Natural killer cell (primary cell): ENCODE results near the gene UFSP2. TPM values are rescaled to one million over a fixed set of nuclear protein-coding genes. Genes with fewer than 3 reads are reported as not detected.

Experiments used
- ATAC-seq, 3 donors: fragments of 150-1000 bp in 2 of 3; fragments of 200-7000 bp in 1 of 3; cut with Tn5 transposase; 1 replicate in 1 of 3; 2 replicates in 2 of 3; pipeline ENCODE4 v1.10.0; 2021; ENCODE audit warnings: mild to moderate bottlenecking in 2 of 3, moderate library complexity in 2 of 3
- DNase-seq, 2 donors: peaks; one replicate each; pipeline versions ENCODE4 v3.0.0 to v3.0.0-alpha.2; 2013 to 2021; ENCODE audit warnings: mixed read lengths in 1 of 2
- H3K27ac ChIP-seq: one replicate; pipeline ENCODE4 v1.5.1; 2013; ENCODE audit warnings: mild to moderate bottlenecking, low read length
- H3K27me3 ChIP-seq: one replicate; pipeline ENCODE4 v1.6.1; 2013; ENCODE audit warnings: low read length; ENCODE audit not compliant: control insufficient read depth, insufficient read depth
- H3K36me3 ChIP-seq: one replicate; pipeline ENCODE4 v1.6.1; 2013; ENCODE audit warnings: low read length; ENCODE audit not compliant: control insufficient read depth, insufficient read depth
- H3K4me1 ChIP-seq: one replicate; pipeline ENCODE4 v1.6.1; 2013; ENCODE audit warnings: low read length; ENCODE audit not compliant: control insufficient read depth, insufficient read depth
- H3K4me3 ChIP-seq: one replicate; pipeline ENCODE4 v1.5.1; 2013; ENCODE audit warnings: low read length
- H3K9me3 ChIP-seq: one replicate; pipeline ENCODE4 v1.6.1; 2013; ENCODE audit warnings: low read length; ENCODE audit not compliant: control insufficient read depth, insufficient read depth
- H3K27ac Mint-ChIP-seq, 2 donors: one replicate each; pipeline ENCODE4 v1.8.0; 2022; ENCODE audit warnings: mild to moderate bottlenecking in 2 of 2, mixed read lengths in 2 of 2, moderate library complexity in 1 of 2
- H3K27me3 Mint-ChIP-seq, 2 donors: one replicate each; pipeline ENCODE4 v1.8.0; 2022; ENCODE audit warnings: low read depth in 2 of 2, mixed read lengths in 2 of 2
- H3K36me3 Mint-ChIP-seq: one replicate; pipeline ENCODE4 v1.8.0; 2022; ENCODE audit warnings: mixed read lengths
- H3K4me1 Mint-ChIP-seq, 2 donors: one replicate each; pipeline ENCODE4 v1.8.0; 2022; ENCODE audit warnings: mixed read lengths in 2 of 2
- H3K4me3 Mint-ChIP-seq: one replicate; pipeline ENCODE4 v1.8.0; 2022; ENCODE audit warnings: mild to moderate bottlenecking, moderate library complexity, mixed read lengths
- H3K9me3 Mint-ChIP-seq, 2 donors: one replicate each; pipeline ENCODE4 v1.8.0; 2022; ENCODE audit warnings: mixed read lengths in 2 of 2
- CTCF ChIP-seq: fragments of 200-600 bp; IDR thresholded peaks from one replicate; pipeline ENCODE4 v1.8.0; 2022; ENCODE audit warnings: antibody characterized with exemption
- WGBS: methylation state at CpG from one replicate; pipeline ENCODE4 v1.1.7; 2013; ENCODE audit warnings: missing lambda C conversion rate; ENCODE audit not compliant: insufficient coverage; 5-methylcytosine and 5-hydroxymethylcytosine counted together
- intact Hi-C: fragments of 100-400 bp; cut with micrococcal nuclease; formaldehyde crosslinking; loops from one replicate; pipeline ENCODE4 v1.14.2; 2022
- total RNA-seq, 4 donors: library from RNA; stranded (reverse); fragments of 120-200 nt in 1 of 4; gene quantifications; one replicate each; pipeline versions ENCODE4 v1.2.3 to v1.2.4, GENCODE V29; 2013 to 2022

The UFSP2 gene
- total RNA-seq, 3 donors from 2014 or later (not counting 1 experiment from before 2014, with no cell fraction given) = 14.0 to 18.8 (median 16.7) TPM

GRCh38 chr4:185392156-185392555 lies 33.6 kb downstream of the UFSP2 start:
- intact Hi-C loops = no loop called here

GRCh38 chr4:185390941-185391340 lies 34.8 kb downstream of the UFSP2 start:
- H3K4me1 ChIP-seq = no peaks in the 10 kb centered on the region
- no peak overlapping the region for H3K4me3 Mint-ChIP-seq
- H3K27ac Mint-ChIP-seq = no peak overlapping the region
- no peaks in the 10 kb centered on the region for H3K36me3 ChIP-seq
- peaks cover 2 to 4% of the 10 kb centered on the region in 2 donors for H3K27me3 Mint-ChIP-seq
- H3K9me3 ChIP-seq = no peaks in the 10 kb centered on the region
- no peak for ATAC-seq
- WGBS = 92% methylated on average over 5 of the region's 6 CpGs
- no peak overlapping the region for H3K27ac ChIP-seq
- intact Hi-C loops = no loop called here
- H3K36me3 Mint-ChIP-seq = no peaks in the 10 kb centered on the region
- H3K27me3 ChIP-seq = no peaks in the 10 kb centered on the region
- no peak for TF ChIP-seq CTCF
- DNase-seq = no peak
- no peaks in the 10 kb centered on the region for H3K9me3 Mint-ChIP-seq
- H3K4me1 Mint-ChIP-seq = peaks cover 14 to 16% of the 10 kb centered on the region in 2 donors
- no peak overlapping the region for H3K4me3 ChIP-seq

More at GRCh38 chr4:185392156-185392555, 33.6 kb downstream of the UFSP2 start:
- Mint-ChIP-seq H3K27me3 (peaks cover 0 to 3% of the 10 kb centered on the region in 2 donors), H3K36me3 (no peaks in the 10 kb centered on the region), H3K27ac (no peak overlapping the region), H3K4me1 (peaks cover 24 to 25% of the 10 kb centered on the region in 2 donors), H3K9me3 (no peaks in the 10 kb centered on the region), H3K4me3 (no peak overlapping the region)
- H3K4me1 ChIP-seq = peaks cover 6% of the 10 kb centered on the region
- H3K27ac ChIP-seq = no peak overlapping the region
- ATAC-seq (no peak), DNase-seq (no peak)
- no CpG with 5 or more reads among the region's 1 CpG for WGBS
- H3K27me3 ChIP-seq = no peaks in the 10 kb centered on the region
- no peaks in the 10 kb centered on the region for H3K36me3 ChIP-seq
- H3K4me3 ChIP-seq = no peak overlapping the region
- no peaks in the 10 kb centered on the region for H3K9me3 ChIP-seq
- no peak for TF ChIP-seq CTCF

GRCh38 chr4:185387957-185388356 lies 37.8 kb downstream of the UFSP2 start:
- H3K4me1 Mint-ChIP-seq = peaks cover 10 to 11% of the 10 kb centered on the region in 2 donors
- H3K27ac ChIP-seq = no peak overlapping the region
- peaks cover 3% of the 10 kb centered on the region for H3K4me1 ChIP-seq
- no peak for TF ChIP-seq CTCF
- H3K36me3 Mint-ChIP-seq = no peaks in the 10 kb centered on the region
- H3K9me3 Mint-ChIP-seq = no peaks in the 10 kb centered on the region
- no peak overlapping the region for H3K4me3 ChIP-seq
- peaks cover 2% of the 10 kb centered on the region for H3K27me3 ChIP-seq
- no peak overlapping the region for H3K4me3 Mint-ChIP-seq
- H3K36me3 ChIP-seq = no peaks in the 10 kb centered on the region
- H3K9me3 ChIP-seq = no peaks in the 10 kb centered on the region
- DNase-seq (no peak), ATAC-seq (peak in 1 of 3 donors; percentile 40)
- no peak overlapping the region for H3K27ac Mint-ChIP-seq
- intact Hi-C loops = no loop called here
- WGBS = 94% methylated on average over 12 of the region's 12 CpGs
- H3K27me3 Mint-ChIP-seq = peaks cover 18 to 26% of the 10 kb centered on the region in 2 donors

GRCh38 chr4:185384930-185385331 lies 40.8 kb downstream of the UFSP2 start:
- intact Hi-C loops = no loop called here
- no peak overlapping the region for H3K27ac ChIP-seq
- H3K27ac Mint-ChIP-seq = no peak overlapping the region
- ATAC-seq (no peak), DNase-seq (no peak)
- peaks cover 2% of the 10 kb centered on the region for H3K27me3 ChIP-seq
- no peaks in the 10 kb centered on the region for H3K36me3 Mint-ChIP-seq
- H3K9me3 Mint-ChIP-seq = no peaks in the 10 kb centered on the region
- no peaks in the 10 kb centered on the region for H3K9me3 ChIP-seq
- H3K36me3 ChIP-seq = no peaks in the 10 kb centered on the region
- H3K4me3 Mint-ChIP-seq = no peak overlapping the region
- WGBS = 8% methylated on average over 8 of the region's 10 CpGs
- peaks cover 10 to 11% of the 10 kb centered on the region in 2 donors for H3K4me1 Mint-ChIP-seq
- no peak overlapping the region for H3K4me3 ChIP-seq
- H3K27me3 Mint-ChIP-seq = peaks cover 26 to 39% of the 10 kb centered on the region in 2 donors
- H3K4me1 ChIP-seq = peaks cover 3% of the 10 kb centered on the region
- TF ChIP-seq CTCF = no peak
